Stimulated activated naive CD8-positive, alpha-beta T cell treated with anti-CD3 and anti-CD28 coated beads, Interleukin-15, amount 100 ng/mL, for 72 hours (primary cell): ENCODE data around the gene CD79A.
"Not testable (repeated sequence)": the region's sequence is repeated elsewhere in the genome, so short reads cannot be mapped to it uniquely, and the experiment has no call there.

ENCODE experiments used
- ATAC-seq: fragments of 150-1000 bp; cut with Tn5 transposase; 2 replicates; pipeline ENCODE4 v1.10.0; 2021; ENCODE audit warnings: mild to moderate bottlenecking, moderate library complexity
- DNase-seq, 2 donors: peaks; one replicate each; pipeline ENCODE4 v3.0.0; 2021 to 2022
- H3K27ac Mint-ChIP-seq, 2 donors: one replicate each; pipeline ENCODE4 v1.8.0; 2022; ENCODE audit warnings: mild to moderate bottlenecking in 2 of 2, mixed read lengths in 2 of 2, moderate library complexity in 2 of 2
- H3K27me3 Mint-ChIP-seq: one replicate; pipeline ENCODE4 v1.8.0; 2022; ENCODE audit warnings: mixed read lengths
- H3K4me1 Mint-ChIP-seq: one replicate; pipeline ENCODE4 v1.8.0; 2022; ENCODE audit warnings: mild to moderate bottlenecking, mixed read lengths
- H3K4me3 Mint-ChIP-seq, 2 donors: one replicate each; pipeline ENCODE4 v1.8.0; 2022; ENCODE audit warnings: mild to moderate bottlenecking in 2 of 2, mixed read lengths in 2 of 2, moderate library complexity in 1 of 2
- H3K9me3 Mint-ChIP-seq, 2 donors: one replicate each; pipeline ENCODE4 v1.8.0; 2022; ENCODE audit warnings: mixed read lengths in 2 of 2

The CD79A gene

DNA sequence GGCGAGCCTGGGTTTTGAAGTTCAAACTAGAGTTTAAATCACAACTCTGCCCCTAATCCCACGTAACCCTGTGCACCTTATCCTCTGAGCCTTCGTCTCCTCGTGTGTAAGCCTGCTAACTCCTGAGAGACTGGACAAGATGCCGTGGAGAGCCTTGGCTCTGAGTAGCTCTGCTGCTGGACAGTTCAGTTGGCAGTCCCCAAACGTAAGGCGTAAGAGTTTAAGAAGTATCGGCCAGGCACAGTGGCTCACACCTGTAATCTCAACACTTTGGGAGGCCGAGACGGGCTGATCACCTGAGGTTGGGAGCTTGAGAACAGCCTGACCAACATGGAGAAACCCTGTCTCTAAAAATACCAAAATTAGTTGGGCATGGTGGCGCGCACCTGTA lies 4.7 kb upstream of the CD79A start:
- Mint-ChIP-seq H3K4me1 (peaks cover 95% of the 10 kb centered on the region), H3K27me3 (no peaks in the 10 kb centered on the region), H3K27ac (peak overlapping the region; percentile 79 to 87), H3K4me3 (peak overlapping the region in 1 of 2 donors; percentile 15), H3K9me3 (no peaks in the 10 kb centered on the region)
- DNase-seq (no peak), ATAC-seq (no peak)

- DNase-seq: peak in 1 of 2 donors; percentile 66
- Mint-ChIP-seq H3K27me3 (no peaks in the 10 kb centered on the region), H3K4me1 (peaks cover 95% of the 10 kb centered on the region), H3K4me3 (no peak overlapping the region), H3K27ac (peak overlapping the region; percentile 25 to 76), H3K9me3 (no peaks in the 10 kb centered on the region)
- ATAC-seq: no peak
Observed at GRCh38 chr19:41872775-41873647, 4.1 kb upstream of the CD79A start.

- ATAC-seq, H3K9me3 Mint-ChIP-seq, DNase-seq, H3K27me3 Mint-ChIP-seq: not testable (repeated sequence)
- H3K4me3 Mint-ChIP-seq: peak overlapping the region; percentile 42 to 82
- peak overlapping the region in 1 of 2 donors; percentile 1 for H3K27ac Mint-ChIP-seq
- H3K4me1 Mint-ChIP-seq: peaks cover 93% of the 10 kb centered on the region
Observed at GRCh38 chr19:41875973-41876372, 1.1 kb upstream of the CD79A start.

GRCh38 chr19:41877916-41878905 lies 1.1 kb downstream of the CD79A start:
- H3K9me3 Mint-ChIP-seq: no peaks in the 10 kb centered on the region
- H3K4me1 Mint-ChIP-seq: peaks cover 86% of the 10 kb centered on the region
- peak overlapping the region; percentile 94 to 97 for H3K27ac Mint-ChIP-seq
- ATAC-seq (peak; percentile 48), DNase-seq (no peak)
- peak overlapping the region; percentile 82 to 89 for H3K4me3 Mint-ChIP-seq
- H3K27me3 Mint-ChIP-seq: no peaks in the 10 kb centered on the region

DNA sequence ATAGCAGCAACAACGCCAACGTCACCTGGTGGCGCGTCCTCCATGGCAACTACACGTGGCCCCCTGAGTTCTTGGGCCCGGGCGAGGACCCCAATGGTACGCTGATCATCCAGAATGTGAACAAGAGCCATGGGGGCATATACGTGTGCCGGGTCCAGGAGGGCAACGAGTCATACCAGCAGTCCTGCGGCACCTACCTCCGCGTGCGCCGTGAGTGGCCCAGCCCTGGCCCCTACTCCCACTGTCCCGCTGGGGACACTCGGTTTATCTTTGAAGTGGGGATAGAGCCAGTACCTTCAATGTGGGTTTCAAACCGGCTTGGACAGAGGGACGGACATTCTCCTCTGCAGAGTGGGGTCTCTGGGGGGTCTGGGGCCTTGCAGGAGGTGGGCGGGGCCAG lies 2.0 kb downstream of the CD79A start:
- Mint-ChIP-seq H3K27ac (peak overlapping the region in 1 of 2 donors; percentile 43), H3K4me3 (peak overlapping the region; percentile 22 to 51), H3K9me3 (no peaks in the 10 kb centered on the region), H3K4me1 (peaks cover 81% of the 10 kb centered on the region), H3K27me3 (no peaks in the 10 kb centered on the region)
- no peak for DNase-seq
- no peak for ATAC-seq

DNA sequence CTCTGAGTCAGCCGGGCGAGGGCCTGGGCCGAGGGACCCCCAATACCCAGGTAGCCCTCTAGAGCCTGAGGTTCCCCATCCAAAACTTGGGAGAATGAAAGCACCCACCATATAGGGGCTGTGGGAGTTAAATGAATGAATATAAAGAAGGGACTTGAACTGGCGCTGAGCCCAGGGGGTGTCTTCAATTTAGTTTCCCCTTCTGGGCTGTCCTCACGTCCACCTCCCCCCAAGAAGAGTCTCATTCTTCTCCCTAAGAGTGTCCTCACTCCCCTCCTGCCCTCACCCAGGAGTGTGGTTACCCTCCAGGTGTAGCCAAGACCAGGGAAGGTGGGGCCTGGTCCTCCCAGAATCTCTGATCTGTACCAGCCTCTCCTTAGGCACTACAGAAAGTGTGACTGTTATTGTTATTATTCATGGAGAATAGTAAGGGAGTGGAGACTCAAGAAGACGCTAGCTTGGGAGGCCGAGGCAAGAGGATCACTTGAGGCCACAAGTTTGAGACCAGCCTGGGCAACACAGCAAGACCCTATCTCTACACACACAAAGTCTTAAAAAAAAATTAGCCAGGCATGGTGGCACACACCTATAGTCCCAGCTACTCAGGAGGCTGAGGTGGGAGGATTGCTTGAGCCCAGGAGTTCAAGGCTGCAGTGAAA lies 2.7 kb downstream of the CD79A start:
- Mint-ChIP-seq H3K4me3 (no peak overlapping the region), H3K4me1 (peaks cover 76% of the 10 kb centered on the region)
- ATAC-seq: no peak

DNA sequence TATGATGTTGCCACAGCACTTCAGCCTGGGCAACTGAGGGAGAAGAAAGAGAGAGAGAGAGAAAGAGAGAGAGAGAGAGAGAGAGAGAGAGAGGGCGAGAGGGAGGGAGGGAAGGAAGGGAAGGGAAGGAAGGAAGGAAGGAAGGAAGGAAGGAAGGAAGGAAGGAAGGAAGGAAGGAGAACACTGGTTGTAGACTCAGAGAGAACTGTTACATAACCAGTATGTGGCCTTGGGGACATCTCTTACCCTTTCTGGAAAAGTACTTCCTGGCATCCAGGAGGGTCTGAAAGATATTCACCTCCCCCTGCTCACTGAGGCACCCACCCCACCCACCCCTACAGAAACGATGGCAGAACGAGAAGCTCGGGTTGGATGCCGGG lies 3.2 kb downstream of the CD79A start:
- Mint-ChIP-seq H3K9me3 (no peaks in the 10 kb centered on the region), H3K4me1 (peaks cover 76% of the 10 kb centered on the region), H3K27ac (no peak overlapping the region), H3K4me3 (no peak overlapping the region), H3K27me3 (no peaks in the 10 kb centered on the region)
- no peak for DNase-seq
- no peak for ATAC-seq

More for the DNA sequence above, 2.7 kb downstream of the CD79A start:
- Mint-ChIP-seq H3K27me3 (no peaks in the 10 kb centered on the region), H3K27ac (no peak overlapping the region), H3K9me3 (no peaks in the 10 kb centered on the region)
- DNase-seq: no peak

- Mint-ChIP-seq H3K4me3 (peak within 1 kb of the TSS; percentile 87 to 94), H3K27ac (peak within 1 kb of the TSS; percentile 87 to 92), H3K9me3 (no peaks in the 10 kb centered on the region), H3K4me1 (peaks cover 68% of the 10 kb centered on the region), H3K27me3 (no peaks in the 10 kb centered on the region)
- ATAC-seq: no peak
- DNase-seq: no peak
Observed at GRCh38 chr19:41882568-41883462, 5.7 kb downstream of the CD79A start, which contains the start of gene ARHGEF1. Gene ARHGEF1 (plus strand): TSS chr19:41883184. CDS start chr19:41888083, 4,899 bp downstream.

DNA sequence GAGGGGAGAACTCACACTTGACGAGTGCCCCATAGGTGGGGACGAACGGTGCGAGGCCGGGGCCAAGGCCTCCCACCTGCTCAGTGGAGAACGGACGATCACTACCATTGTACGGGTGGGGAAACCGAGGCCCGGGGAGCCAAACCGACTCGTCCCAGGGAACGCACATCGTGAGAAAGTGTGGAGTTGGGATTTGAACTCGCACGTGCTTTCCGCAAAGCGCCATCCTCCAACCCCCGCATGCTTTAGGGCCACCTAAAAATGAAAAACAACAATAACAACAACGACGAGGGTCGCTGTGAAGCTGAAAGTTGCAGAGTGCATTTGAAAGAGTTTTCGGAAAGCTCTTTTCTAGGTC lies 6.4 kb downstream of the CD79A start:
- Mint-ChIP-seq H3K4me1 (peaks cover 68% of the 10 kb centered on the region), H3K27me3 (no peaks in the 10 kb centered on the region), H3K9me3 (no peaks in the 10 kb centered on the region), H3K27ac (peak overlapping the region; percentile 81 to 87), H3K4me3 (peak overlapping the region; percentile 77 to 88)
- DNase-seq (no peak), ATAC-seq (no peak)

DNA sequence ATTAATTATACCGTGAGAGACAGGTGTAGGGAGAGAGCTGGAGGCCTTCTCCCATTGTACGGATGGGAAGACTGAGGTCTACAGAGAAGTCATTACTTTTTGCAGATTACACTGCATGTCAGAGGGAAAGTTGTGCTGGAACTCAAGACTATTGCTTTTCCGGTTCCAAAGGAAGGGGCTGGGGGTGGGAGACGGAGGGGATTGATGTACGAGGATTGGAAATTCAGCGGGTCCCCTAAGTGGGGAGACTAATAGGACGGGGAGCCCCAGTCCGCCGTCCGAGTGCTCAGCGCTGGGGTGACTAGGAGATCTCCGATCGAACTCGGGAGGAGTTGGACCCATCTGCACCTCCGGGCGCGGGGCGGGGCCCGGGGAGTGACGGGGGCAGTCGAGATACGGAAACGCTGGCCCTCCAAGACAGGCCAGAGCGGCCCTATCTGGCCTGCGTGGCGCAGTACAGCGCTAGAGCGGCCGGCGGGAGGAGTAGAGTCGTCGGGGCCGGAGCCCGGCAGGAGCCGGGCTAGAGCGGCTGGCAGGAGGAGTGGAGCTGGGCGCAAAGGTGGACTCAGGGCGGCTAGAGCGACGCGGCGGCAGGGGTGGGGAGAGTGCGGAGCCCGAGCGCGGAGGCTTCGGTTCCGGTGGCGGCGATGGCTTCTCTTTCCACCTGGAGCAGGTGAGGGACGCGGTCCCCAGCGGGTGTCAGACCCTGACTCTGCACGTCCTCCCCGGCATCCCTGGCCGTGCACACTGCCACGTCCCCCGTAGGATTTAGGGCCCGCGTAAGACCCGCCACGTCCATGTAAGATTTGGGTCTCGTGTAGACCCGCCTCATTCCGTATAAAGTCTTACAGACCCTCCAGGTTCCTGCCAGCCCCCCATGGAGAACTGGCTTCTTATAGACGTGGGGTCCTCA lies 7.0 kb downstream of the CD79A start:
- H3K27me3 Mint-ChIP-seq: no peaks in the 10 kb centered on the region
- DNase-seq: peak; percentile 96
- H3K4me1 Mint-ChIP-seq: peaks cover 68% of the 10 kb centered on the region

GRCh38 chr19:41886761-41887710 lies 10.0 kb downstream of the CD79A start:
- ATAC-seq (peak; percentile 70), DNase-seq (peak; percentile 78 to 85)
- Mint-ChIP-seq H3K27me3 (no peaks in the 10 kb centered on the region), H3K4me1 (peaks cover 68% of the 10 kb centered on the region), H3K27ac (peak overlapping the region; percentile 61 to 96), H3K4me3 (peak overlapping the region; percentile 77 to 88), H3K9me3 (no peaks in the 10 kb centered on the region)

More for the DNA sequence above, 7.0 kb downstream of the CD79A start:
- peak; percentile 82 for ATAC-seq
- H3K27ac Mint-ChIP-seq: peak overlapping the region; percentile 81 to 87
- H3K9me3 Mint-ChIP-seq: no peaks in the 10 kb centered on the region
- peak overlapping the region; percentile 77 to 88 for H3K4me3 Mint-ChIP-seq

GRCh38 chr19:41887711-41888382 lies 10.8 kb downstream of the CD79A start:
- no peaks in the 10 kb centered on the region for H3K27me3 Mint-ChIP-seq
- no peaks in the 10 kb centered on the region for H3K9me3 Mint-ChIP-seq
- peak; percentile 74 for ATAC-seq
- peaks cover 68% of the 10 kb centered on the region for H3K4me1 Mint-ChIP-seq
- DNase-seq: peak; percentile 82 to 92
- H3K27ac Mint-ChIP-seq: peak overlapping the region; percentile 61 to 96
- peak overlapping the region; percentile 77 to 88 for H3K4me3 Mint-ChIP-seq
